DMS53 (cell line): ENCODE measurements around the gene GDPGP1.

Source experiments
- DNase-seq: peaks from one replicate; lab custom pipeline; 2025; lab: John Stamatoyannopoulos, UW

Gene GDPGP1

GRCh38 chr15:90203922-90204321 is 30.1 kb upstream of the GDPGP1 start:
- no peak for DNase-seq

DNA sequence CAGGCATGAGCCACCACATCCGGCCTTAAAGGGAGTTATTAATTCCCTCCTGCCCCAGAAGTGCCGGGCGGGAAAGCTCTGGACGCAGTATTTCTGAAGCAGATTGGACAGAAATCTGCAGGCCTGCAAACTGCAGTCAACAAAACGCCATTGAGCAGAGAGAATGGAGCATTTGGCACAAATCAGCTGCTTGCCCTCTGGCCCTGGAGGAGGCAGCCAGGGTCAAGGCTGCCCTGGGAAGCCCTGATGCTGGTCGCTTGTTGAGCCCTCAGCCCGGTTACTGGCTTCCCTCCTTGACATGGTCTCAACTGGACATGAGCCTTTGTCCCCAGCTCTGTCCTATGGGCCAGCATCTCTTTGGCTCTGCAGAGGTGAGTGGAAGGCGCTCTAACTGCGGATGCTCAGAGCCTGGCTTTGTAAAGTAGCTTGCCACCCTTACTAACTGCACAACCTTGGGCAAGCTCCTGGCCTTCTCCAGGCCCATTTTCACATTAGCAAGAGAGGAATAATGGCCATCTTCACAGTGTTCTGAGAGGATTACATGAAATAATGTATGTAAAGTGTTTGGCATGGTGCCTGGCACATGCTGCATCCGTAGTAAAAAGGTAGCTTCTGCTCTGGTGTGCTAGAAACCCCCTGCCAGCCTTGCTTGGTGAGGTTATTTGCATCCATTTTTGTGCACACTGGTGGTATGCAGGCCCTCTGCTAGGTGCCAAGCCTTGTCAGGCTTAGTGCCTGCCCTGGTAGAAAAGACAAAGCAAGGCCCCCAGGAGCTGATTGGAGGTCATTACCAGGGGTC is 28.8 kb upstream of the GDPGP1 start:
- DNase-seq, result no peak

GRCh38 chr15:90205886-90206285 is 28.1 kb upstream of the GDPGP1 start:
- no peak for DNase-seq

DNA sequence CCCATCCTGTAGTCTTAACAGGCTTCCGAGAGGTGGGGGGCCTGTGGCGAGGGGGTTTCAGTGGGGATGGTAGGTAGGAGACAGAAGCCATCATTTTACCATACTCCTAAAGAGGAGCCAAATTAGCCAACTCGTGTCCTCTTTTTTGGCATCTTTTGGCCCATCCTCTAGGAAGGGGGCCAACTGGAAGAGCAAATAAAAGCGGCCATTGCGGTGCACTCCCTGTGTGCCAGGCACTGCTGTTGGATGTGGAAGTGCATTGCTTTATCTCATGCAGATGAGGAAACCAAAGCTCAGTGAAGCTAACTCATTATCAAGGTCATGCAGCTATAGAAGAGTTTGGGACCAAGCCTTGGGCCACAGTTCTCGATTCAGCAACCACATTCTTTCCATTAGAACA is 26.8 kb upstream of the GDPGP1 start:
- DNase-seq, result no peak

- no peak for DNase-seq
Observed at GRCh38 chr15:90208356-90208755, 25.7 kb upstream of the GDPGP1 start.

- DNase-seq, result no peak
Observed at GRCh38 chr15:90209591-90209990, 24.4 kb upstream of the GDPGP1 start.

- DNase-seq, result no peak
Observed at GRCh38 chr15:90210593-90210992, 23.4 kb upstream of the GDPGP1 start.

GRCh38 chr15:90211009-90211408 is 23.0 kb upstream of the GDPGP1 start:
- DNase-seq, result no peak

- DNase-seq, result no peak
Observed at GRCh38 chr15:90211440-90212143, 22.4 kb upstream of the GDPGP1 start.

DNA sequence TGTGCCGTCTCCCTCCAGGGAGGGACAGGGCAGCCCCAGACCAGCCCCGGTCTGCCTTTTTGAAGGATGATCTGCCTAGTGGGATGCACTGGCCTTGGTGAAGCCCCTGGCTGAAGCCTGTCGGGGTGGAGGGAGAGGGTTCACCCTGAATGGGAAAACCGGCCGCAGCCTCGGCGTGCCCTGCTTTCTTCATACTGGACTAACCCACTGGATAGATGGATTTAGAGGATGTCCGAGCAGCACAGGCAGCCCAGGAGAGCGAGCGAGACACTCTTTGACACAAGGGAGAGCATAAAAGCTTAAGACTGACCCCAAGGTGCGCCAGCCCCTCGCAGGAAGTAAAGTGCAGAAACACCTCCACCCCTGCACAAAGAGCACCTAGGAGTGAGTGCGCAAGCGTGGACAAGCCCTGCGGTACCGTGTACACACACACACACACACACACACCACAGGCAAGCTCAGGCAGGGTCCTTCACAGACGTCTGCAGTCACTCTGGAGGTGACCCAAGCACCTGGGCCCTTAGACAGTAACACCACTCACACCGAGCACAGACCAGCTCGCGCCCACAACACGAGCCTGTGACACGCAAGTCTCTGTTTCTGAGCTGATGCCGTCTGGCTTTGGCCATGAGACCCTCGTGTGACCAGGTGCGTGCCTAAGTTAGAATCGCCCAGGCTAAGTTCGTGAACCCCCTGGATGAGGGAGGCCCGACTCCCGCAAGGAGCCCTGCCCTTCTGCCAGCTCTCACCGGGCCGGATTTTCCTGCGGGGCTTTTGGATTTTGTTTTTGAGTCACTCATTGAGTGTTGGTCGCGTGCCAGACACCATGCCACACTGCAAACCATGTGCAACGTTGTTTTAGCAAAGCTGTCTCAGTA is 21.5 kb upstream of the GDPGP1 start:
- DNase-seq, result no peak

- no peak for DNase-seq
Observed at GRCh38 chr15:90213122-90213817, 20.7 kb upstream of the GDPGP1 start.

GRCh38 chr15:90213818-90214204 is 20.2 kb upstream of the GDPGP1 start:
- no peak for DNase-seq

GRCh38 chr15:90214553-90215196 is 19.3 kb upstream of the GDPGP1 start:
- DNase-seq, result peak; percentile 21

DNA sequence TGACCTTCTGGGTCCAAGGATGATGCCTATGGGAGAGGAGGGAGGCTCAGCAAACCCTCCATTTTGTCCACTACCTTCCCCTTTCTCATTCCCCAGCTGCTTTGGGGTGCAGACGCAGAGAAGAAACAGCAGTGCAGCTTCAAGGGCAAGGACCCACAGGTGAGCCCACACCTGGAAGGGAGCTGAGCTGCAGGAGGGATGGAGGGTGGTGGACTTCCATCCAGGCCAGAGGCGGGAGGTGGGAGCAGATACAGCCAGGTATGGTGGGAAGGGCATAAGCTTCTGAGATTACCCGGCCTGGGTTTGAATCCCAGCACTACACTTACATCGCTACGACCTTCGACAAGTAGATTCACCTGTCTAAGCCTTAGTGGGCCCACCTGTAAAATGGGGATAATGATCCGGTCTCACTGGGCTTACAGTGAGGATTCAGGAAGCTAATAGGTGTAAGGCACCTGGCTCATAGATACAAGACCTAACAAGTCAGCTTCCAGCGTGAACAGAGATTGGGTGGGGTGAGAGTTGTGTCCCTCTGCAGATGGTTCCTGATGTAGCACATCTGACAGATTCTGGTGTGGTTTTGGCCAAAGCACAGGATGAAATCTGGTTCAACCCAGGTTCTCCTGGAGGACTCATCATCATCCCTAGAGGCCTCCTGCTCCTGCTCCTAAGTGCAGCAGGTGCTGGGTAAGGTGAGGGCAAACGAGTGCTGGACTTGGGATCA is 16.2 kb upstream of the GDPGP1 start:
- DNase-seq, result no peak

GRCh38 chr15:90219421-90220141 is 14.4 kb upstream of the GDPGP1 start:
- DNase-seq, result peak; percentile 38

DNA sequence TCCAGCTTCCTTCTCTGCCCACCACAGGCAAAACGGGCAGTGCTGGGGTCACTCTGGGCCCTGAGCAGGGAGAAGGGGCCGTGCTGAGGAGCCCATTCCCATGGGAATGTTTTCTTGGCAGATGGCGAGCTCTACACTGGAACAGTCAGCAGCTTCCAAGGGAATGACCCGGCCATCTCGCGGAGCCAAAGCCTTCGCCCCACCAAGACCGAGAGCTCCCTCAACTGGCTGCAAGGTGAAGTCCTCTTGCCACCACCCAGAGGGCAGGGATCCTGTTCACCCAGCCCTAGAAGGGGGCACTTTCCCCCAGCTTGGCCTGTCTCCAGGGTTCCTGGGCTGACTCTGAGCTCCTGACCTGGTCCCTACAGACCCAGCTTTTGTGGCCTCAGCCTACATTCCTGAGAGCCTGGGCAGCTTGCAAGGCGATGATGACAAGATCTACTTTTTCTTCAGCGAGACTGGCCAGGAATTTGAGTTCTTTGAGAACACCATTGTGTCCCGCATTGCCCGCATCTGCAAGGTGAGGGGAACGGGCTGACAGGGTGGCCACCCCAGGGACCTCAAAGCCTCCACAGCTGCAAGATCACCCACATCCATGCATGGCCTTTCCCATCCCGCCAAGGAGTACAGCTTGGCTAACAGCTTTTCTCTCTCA is 12.6 kb upstream of the GDPGP1 start:
- DNase-seq, result peak; percentile 83

DNA sequence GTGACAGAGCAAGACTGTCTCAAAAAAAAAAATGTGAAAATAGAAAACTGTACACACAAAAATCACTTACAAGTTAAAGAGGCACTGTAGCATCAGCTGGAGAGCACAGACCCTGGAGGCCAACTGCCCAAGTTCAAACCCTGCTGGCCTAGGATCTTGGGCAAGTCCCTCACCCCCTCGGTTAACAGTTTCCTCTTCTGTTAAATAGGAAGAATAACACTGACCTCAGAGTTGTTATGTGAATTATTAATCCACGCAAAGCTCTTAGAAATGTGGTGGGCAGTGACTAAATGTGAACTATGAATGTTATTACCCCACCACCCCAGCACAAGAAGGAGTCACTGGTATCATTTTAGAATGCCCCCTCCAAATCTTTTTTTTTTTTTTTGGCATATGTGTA is 11.5 kb upstream of the GDPGP1 start:
- no peak for DNase-seq

DNA sequence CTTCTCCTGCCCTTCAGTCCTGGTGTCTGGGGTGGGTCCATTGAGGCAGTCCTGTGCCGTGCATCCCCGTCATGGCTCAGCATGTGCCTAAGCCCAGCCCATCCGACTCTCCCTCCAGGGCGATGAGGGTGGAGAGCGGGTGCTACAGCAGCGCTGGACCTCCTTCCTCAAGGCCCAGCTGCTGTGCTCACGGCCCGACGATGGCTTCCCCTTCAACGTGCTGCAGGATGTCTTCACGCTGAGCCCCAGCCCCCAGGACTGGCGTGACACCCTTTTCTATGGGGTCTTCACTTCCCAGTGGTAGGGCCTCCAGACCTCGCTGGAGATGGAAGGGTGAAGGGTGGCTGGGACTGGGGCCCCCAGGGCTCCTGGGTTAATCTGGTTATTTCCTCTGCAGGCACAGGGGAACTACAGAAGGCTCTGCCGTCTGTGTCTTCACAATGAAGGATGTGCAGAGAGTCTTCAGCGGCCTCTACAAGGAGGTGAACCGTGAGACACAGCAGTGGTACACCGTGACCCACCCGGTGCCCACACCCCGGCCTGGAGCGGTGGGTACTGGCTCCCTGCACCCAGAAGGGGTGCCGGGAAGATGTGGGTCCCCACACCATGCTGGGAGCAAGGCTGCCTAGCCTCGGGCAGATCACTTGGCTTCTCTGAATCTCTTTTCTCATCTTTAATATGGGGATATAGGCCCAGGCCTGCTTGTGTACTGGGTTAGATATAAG is 10.4 kb upstream of the GDPGP1 start:
- no peak for DNase-seq

GRCh38 chr15:90225047-90225446 is 9.0 kb upstream of the GDPGP1 start:
- no peak for DNase-seq
